Measurements from ENCODE around the gene APOOL.

Gene APOOL

DNA sequence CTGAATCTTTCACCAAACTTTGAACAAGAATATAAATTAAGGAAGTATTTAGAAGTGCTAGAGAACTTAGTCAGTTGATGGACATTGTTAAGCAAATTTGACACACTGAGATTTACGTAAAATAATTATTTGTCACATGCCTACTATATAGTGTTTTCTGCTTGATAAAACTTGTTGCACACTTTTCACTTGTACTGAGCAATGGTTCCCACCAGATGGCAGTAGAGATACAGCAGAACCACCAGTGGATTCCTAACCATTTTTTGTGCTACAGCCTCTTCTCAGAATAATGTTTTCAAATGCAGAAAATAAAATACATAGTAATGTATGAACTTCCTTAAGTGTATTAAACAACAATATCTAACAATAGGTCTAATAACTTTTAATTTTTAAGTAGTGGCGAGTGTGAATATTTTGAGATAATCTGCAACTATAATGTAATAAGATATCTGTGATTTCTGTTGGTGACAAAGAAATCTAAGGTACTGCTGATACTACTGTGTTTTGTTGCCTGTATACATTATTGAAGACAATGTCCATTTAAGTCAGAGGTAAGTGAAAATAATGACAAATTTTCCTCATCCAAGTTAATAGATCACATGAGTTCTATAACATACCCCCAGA, 81.2 kb downstream of the APOOL start:
- DNase-seq (ENCODE audit: low read depth) = no peak

DNA sequence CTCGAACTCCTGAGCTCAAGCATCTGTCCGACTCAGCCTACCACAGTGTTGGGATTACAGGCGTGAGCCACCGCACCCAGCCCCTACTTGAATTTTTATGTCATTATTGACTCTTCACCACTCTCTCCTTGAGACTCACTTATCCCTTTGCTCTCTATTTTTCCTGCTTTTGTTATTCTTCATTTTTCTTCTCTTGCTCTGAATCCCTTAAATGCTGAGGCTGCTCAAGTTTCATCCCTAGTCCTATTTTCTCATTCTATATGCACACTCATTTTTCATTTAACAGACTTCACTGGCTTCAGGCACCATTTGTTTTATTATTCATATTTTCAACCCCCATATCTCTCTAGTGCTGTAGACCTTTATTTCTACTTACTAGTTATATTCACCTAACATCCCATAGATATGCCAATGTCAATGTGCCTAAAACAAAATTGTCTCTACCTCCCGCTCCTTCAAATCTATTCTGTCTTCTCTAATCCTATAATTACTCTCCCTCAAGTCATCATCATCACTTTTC, 85.7 kb downstream of the APOOL start:
- DNase-seq (ENCODE audit: low read depth) = no peak

DNA sequence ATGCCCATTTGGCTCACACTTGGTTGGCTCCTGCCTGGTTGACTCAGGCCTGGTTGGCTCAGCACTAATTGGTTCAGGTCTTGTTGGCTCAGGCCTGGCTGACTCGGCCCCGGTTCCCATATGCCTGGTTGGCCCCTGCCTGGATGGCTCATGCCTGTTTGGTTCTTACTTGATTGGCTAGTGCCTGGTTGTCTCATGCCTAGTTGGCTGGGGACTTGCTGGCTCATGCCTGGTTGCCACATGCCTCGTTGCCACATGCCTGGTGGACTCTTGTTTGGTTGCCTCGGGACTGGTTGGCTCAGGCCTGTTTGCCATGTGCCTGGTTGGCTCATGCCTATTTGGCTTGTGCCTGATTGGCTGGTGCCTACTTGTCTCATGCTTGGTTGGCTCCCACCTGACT, 103.7 kb downstream of the APOOL start:
- no peak for DNase-seq (ENCODE audit: low read depth)

DNA sequence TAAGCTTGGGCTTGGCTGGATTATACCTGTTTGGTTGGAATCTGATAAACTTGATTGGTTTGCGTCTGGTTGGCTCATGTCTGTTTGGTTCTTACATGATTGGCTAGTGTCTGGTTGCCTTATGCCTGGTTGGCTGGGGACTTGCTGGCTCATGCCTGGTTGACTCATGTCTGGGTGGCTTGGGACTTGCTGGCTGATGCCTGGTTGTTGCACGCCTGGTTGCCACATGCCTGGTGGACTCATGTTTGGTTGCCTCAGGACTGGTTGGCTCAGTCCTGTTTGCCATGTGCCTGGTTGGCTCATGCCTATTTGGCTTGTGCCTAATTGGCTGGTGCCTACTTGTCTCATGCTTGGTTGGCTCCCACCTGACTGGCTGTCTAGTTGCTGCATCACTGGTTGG, 104.5 kb downstream of the APOOL start:
- DNase-seq (ENCODE audit: low read depth) = no peak

DNA sequence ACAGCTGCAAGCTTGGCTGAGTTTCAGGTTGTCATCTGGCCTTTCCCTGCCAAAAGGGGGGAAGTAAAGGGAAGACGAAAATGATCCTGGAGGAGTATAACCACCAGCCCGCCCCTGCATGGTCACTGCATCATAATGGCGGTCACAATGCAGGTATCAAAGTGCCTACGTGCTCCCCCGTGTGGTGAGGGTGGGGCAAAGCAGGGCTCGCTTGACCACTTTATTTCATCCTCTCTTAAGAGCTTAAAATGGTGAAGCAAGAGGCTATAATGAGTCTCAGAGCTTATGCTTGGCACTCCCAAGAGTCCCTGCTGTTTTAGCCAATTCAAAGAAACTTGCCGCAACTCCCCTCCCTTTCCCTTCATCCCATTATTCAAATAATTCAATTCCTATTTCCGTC, 105.6 kb downstream of the APOOL start:
- DNase-seq (ENCODE audit: low read depth) = no peak

DNA sequence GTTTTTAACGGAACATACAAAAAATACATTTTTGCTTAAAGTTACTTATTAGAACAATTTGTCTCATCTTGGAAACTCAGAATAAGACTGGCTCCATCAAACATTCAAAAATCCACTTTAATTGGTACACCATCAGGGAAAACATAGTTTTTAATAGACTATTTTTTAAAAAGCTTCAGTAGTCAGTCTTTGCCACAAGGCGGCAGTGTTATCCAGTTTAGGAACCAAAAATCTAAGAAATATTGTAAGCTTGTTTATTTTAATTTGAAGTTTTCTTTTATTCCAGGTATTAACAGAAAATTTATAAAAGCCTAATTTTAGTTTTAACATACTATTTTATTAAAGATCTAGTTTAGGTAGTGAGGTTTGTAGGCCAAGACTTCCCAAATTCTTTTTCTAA, 107.7 kb downstream of the APOOL start:
- DNase-seq (ENCODE audit: low read depth) = no peak

DNA sequence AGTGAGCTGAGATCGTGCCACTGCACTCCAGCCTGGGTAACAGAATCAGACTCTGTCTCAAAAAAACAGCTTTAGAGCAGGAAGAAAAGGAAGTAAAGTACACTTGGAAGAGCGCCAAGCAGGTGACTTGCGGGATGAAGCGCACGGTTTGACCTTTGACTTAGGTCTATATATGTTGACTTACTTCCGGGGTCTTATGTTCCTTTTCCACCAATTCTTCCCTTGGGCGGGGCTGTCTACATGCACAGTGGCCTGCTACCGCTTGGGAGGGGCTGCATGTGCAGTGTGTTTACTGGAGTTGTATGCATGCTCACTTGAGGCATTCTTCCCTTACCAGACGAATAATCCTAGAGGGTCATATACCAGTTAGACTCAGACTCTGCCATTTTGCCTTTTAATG, 108.6 kb downstream of the APOOL start:
- no peak for DNase-seq (ENCODE audit: low read depth)

DNA sequence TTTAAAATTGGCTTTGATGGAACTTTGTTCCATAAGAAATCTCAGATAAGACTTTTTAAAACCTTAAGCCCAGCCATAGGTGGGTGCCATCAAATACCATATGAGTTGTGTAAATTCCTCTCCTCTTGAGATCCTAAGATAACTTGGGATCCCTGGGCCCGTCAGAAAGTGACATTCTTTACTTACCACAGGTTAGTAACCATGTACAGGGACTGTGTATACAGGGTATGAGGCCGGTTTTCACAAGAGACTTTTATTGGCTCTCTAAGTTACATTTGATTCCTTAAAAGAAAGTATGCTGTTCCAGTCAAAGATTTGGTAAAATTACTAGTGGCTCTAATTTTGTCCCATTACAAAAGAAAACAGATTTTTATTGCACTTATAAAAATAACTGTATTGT, 110.1 kb downstream of the APOOL start:
- no peak for DNase-seq (ENCODE audit: low read depth)

DNA sequence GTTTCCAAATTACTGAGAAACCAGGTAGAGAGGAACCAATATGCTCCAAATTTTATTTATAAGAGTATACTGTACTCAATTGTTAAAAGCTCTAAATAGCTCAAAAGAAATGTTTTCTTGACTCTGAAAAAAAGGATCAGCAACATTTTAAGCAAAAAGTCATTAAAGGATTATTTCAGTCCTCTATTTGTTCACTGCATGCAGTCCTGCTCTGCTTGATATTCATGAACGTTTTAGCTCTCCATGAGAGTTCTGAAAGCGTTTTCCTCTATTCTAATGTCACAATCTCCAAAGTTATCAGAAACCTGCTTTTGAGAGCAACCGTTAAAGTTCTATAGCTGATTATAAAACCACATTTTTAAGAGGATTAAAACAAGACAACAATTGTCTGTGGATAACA, 110.5 kb downstream of the APOOL start:
- DNase-seq (ENCODE audit: low read depth) = no peak

DNA sequence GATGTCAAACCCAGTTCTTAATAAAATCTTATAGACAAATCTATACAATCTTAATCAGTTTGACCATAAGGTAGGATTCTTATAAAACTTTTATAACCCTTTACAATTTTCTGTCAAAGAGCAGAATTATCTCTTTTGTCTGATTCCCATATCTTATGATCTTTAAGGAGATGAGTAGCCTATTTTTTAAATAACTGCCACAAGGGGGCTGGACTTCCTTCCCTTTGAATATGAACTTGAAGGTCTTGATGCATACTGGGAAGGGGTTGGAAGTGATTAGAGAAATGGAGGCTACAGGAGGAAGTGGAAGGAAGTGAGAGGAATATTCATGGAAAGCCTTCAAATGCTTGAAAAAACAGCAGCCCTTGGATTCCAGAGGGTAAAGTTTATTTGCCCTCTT, 111.1 kb downstream of the APOOL start:
- no peak for DNase-seq (ENCODE audit: low read depth)

DNA sequence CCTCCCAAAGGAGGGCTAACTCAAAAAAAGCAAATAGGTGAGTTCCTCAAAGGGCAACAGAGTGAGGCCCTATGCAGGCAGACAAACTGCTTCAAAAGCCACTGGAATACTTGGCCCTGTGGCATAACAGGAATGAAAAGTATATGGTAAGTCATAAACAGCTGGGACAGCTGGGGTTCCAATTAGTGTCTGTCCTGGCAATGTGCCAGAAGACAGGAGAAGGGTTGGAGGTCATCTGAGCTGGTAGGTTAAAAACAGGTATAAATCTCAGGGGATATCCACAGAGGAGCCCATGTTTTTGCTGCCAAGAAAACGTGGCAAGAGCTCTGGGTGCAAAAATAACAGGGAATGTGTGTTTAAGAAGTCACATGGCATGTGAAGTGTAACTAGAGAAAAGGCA, 111.6 kb downstream of the APOOL start:
- no peak for DNase-seq (ENCODE audit: low read depth)

DNA sequence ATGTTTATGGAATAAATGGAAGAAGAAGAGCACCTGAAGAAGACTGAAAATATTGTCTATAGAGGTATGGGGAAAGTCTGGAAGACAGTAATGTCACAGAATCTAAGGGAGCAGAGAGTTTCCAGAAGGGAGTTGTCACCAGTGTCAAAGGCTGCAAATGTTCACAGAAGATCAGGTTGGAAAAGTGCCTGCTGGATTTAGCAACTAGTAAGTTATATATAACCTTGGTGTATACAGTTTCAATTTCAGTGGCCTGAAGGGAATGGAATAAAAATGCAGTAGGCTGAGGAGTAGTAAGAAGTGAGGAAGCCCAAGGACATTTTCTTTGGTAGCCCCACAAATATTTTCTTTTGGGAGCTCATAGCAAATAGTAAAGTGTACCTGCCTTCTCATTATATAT, 132.7 kb downstream of the APOOL start:
- no peak for DNase-seq (ENCODE audit: low read depth)

DNA sequence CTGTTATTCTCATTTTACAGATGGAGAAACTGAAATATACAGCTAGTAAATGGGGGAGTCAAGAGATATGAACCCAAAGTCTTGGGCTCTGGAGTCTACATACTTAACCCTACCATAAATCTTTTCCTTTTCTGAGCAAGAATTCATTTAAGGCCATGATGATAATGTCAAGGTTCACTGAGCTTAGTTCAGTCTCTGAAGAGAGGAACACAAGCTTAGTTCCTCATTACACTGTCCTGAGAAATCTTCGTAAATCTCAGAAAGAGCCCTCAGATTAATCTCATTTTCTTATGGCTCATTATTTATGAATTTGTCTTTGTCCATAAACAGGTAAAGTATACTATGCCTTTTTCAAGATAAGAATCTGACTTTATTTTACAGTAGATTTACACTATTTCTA, 135.7 kb downstream of the APOOL start:
- DNase-seq (ENCODE audit: low read depth) = no peak

DNA sequence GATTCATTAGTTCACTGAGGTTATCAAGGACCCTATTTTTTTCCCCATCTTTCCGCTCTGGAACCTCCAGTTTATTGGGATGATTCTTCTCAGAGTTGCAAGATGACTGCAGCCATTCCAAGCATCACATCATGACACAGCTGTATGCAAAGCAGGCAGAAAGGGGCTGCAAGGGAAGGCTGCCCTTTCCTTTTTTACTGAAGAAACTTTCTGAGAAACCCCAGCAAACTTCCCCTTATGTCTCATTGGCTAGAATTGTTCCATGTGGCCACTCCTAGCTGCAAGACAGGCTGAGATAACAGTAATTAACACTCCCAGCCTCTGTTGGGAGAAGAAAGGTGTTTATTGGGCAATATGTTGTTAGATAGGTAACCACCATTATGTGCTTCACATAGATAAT, 137.3 kb downstream of the APOOL start:
- DNase-seq (ENCODE audit: low read depth) = no peak

Data from stimulated activated CD4-positive, alpha-beta T cell treated with anti-CD3 and anti-CD28 coated beads, Interleukin-2, amount 100 ng/mL, for 4 hours (primary cell).